ENCODE measurements around the gene BMPR1B.
"Not testable (repeated sequence)": the region's sequence is repeated elsewhere in the genome, so short reads cannot be mapped to it uniquely, and the experiment has no call there.

Gene BMPR1B

DNA sequence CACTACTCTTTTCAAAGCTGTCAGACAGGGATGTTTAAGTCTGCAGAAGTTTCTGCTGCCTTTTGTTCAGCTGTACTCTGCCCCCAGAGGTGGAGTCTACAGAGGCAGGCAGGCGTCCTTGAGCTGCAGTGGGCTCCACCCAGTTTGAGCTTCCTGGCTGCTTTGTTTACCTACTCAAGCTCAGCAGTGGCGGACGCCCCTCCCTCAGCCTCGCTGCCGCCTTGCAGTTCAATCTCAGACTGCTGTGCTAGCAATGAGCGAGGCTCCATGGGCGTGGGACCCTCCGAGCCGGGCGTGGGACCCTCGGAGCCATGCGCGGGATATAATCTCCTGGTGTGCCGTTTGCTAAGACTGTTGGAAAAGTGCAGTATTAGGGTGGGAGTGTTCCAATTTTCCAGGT, 381.7 kb downstream of the BMPR1B start:
- DNase-seq (ENCODE audit: low read depth in 2 of 2), result not testable (repeated sequence)

DNA sequence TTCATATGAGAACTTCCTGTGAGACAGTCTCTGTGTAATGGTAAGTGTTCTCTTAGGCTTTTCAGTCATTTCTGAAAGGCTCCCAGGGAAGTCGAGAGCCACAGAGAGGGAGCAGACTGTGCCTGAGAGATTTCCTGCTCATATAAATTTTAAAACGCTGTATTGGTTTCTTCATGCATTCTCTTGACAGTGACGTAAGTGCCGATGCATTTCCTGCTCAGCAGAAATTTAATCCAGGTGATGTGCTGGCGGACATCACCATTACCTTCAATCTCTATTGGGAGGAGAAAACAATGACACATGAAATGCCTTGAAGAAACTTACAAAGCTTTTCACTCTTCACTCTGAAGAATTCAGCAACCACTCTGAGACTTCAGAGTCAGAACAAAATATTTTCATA, 383.6 kb downstream of the BMPR1B start:
- DNase-seq (ENCODE audit: low read depth in 2 of 2), result no peak

DNA sequence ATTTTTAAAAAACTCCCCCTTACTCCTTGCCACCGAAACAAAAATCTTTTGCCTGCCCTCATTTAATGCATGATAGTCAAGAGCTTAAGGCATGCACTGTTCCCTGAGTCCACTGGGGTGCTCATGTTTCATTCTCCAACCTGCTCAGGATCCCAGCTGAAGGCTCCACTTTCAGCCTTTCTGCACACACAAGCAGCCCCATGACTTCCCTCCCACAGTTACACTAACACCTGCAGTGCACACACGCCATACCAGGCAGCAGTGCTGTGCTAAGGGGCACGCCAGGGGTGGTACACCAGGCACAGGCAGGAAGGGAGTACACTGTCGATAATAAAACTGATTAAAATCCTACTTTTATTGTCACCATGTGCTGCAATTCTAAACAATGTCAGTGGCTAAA, 385.2 kb downstream of the BMPR1B start:
- no peak for DNase-seq (ENCODE audit: low read depth in 2 of 2)

DNA sequence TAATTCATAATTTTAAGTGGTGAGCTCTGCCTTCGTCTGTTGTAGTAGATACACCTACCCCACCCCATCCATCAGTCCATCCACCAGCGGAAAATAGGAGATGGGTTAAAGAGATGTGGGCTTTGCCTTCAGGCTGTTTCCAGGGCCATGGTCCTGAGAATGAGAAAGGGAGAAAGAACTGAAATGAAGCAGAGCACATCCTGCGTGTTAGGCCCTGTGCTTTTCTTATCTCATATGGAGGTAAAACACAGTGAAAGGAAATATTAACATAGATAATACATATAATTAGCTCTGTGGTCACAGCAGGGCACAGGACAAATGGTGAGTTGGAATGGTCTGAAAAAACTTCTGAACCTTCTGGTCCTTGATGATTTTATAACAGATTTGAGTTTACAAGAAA, 393.5 kb downstream of the BMPR1B start:
- DNase-seq (ENCODE audit: low read depth in 2 of 2), result no peak

DNA sequence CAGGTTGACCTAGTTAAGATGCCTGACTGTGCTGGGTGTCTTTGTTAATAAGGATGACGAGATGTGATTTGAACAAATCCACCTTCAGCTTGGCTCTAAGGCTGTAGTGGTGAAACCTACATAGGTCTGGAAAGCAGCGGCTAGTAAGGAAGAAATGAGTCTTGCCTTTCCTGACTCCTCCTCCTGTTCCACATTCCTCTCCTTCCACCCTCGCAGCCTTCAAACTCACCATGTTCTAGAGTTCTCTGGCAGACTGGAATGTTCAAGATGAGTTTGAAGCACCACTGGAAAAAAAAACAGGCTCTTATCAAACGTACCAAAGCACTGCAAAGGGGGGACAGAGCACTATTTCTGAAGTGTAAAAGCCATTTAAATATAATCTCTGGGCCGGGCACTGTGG, 395.4 kb downstream of the BMPR1B start:
- DNase-seq (ENCODE audit: low read depth in 2 of 2), result no peak

DNA sequence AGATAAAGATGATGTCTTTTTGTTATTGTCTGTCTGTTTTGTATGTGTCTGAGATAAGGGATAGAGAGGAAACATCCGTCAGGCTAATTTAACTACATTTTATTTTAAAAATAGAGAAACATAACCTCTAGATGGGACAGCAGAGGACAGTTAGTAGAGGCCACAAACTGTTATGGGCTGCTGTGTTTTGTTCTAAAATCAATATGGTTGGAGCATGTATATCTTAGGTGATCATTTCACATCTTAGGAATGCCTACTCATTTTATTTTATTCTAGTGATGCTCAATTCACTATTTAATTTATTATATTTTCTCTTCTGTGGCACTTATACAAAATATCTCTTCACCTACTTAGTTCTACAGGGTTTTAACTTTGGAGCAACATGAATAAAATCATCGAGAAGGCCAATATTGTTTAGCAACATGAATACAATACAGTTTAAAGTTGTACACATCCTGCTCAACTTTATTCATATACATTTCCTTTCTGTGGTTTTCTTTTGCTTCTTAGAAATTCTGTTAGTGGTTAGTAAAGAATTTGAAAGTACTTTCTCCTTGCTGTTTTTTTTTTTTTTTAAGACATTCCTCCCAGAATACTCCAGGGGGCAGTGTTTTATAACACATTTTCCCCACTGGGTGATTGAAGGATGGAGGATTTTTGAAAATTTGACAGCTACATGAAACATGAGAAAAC, 398.1 kb downstream of the BMPR1B start:
- no peak for DNase-seq (ENCODE audit: low read depth in 2 of 2)

DNA sequence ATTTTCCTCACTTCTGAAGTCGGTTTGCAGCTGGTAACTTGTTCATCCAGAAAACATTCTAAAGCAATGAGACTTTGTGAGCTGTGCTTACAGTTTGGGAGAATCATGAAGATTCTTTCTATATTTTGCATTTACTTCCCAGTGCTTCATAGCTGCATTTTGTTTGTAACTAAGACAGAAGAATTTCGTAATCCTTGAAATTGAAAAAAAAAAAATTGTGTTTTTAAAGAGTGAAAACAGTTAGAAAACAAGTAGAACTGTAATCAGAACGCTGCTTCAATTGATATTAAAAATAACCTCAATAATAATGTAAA, 398.7 kb downstream of the BMPR1B start:
- DNase-seq (ENCODE audit: low read depth in 2 of 2), result no peak

DNA sequence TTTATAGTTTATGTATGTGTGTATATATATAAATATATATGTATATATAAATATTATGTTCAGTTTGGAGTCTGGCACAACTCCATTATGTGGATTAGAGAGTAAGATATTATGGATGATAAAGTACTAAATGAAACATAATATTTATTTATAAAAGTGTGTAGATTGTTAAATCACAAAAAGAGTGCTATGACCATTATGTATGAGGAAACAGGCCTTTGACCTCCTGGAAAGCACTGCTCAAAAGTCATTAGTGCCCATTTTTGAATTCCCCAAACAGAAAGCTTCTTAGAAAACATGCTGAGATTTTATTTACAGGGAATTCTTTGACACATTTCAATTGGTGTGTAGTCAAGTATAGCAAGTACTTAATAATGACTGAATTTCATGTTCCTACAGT, 399.8 kb downstream of the BMPR1B start:
- DNase-seq (ENCODE audit: low read depth in 2 of 2), result no peak

DNA sequence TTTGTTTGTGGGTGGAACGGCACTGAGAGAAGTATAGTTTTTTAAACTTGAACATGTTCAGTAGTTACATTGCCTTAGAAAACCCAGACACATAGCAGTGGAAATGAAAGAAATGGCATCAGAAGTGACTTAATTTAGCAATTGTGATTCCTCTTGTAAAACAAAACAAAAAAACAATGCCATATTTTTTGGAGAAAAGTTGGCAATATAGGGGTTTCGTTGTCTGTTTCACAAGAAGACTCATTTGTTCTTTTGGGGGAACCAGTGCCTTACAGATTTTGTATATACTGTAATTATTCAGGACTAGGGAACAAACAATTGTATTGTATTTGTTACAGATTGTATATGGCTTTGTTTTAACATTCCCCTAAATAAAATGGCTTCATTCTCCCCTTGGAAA, 400.3 kb downstream of the BMPR1B start:
- DNase-seq (ENCODE audit: low read depth in 2 of 2), result no peak

DNA sequence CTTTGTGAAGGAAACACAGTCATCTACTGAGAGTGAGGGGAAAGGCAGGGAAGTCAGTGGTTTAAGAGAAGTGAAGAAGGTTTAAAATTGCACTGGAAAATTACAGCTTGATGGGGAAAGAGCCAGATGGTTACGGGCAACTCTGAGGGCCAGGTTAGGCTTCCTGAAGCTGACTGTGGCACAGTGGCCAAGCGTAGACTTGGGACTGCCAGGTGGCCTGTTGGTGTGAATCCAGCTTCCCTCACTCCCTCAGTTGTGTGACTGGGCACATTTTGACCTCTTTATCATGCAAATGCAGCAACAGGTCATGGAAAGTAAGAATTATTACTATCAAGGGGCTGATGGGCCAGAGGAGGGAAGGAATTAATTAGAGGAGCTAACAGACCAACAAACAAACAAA, 400.9 kb downstream of the BMPR1B start:
- DNase-seq (ENCODE audit: low read depth in 2 of 2), result no peak

DNA sequence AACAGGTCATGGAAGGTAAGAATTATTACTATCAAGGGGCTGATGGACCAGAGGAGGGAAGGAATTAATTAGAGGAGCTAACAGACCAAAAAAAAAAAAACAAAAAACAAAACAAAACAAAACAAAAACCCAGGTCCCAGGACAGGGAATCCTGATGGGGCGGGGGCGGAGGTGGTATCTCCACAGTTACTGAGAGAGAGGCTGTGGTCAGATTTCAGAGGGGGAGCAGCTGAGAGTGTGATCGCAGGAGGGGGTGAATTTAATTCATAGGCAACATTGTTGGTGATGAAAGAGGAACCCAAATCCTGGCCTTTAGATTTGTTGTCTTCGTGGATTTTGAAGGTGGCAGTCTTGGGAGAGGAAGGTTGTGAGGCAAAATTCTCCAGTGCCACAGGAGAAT, 401.6 kb downstream of the BMPR1B start:
- DNase-seq (ENCODE audit: low read depth in 2 of 2), result no peak

DNA sequence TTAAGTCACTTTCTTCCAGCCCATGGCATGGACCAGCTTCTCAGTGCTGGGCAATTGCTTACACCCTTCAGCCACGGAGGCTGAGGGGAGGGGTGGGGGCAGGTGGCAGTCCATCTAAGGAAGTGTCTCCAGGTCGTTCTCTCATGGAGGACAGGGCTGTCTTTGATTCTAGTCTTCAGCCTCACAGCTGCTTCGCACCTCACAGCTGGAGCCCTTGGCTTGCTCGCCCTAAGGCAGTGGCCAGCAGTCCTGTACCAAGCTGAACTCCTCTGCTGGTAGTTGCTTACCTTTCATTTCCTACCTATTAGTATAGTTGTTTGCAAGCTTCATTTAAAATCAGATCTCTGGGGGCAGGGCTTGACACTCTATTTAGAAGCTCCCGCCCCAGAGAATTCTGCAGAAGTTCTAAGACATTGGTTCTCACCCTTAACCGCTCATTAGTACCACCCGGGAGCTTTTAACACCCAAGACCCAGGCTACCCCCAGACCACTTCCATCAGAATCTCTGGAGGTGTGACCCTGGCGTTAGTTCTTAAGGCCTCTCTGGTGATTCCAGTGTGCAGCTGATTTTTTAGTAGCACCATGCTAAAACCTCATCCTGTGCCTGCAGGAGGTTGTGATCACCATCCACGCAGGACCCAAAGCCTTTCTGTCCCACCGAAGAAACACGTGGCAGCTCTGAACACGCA, 404.2 kb downstream of the BMPR1B start:
- DNase-seq (ENCODE audit: low read depth in 2 of 2), result no peak

DNA sequence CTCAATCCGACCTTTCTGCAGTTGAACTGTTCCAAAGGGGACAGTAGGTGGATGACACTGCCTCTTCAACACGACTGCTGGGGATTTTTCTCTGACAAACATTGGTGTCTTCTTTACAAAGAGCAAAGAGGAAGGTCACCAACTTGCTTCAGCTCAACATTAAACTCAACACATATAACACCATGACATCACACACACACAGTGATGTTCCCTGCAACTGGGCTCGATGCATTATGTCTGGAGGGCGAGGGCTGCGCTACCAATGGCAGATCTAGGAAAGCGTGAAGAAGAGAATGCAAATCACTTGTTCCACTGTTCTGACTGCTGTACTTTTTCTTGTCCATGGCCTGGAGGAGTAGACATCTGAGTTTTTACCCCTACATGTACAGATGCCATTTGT, 405.1 kb downstream of the BMPR1B start:
- no peak for DNase-seq (ENCODE audit: low read depth in 2 of 2)

DNA sequence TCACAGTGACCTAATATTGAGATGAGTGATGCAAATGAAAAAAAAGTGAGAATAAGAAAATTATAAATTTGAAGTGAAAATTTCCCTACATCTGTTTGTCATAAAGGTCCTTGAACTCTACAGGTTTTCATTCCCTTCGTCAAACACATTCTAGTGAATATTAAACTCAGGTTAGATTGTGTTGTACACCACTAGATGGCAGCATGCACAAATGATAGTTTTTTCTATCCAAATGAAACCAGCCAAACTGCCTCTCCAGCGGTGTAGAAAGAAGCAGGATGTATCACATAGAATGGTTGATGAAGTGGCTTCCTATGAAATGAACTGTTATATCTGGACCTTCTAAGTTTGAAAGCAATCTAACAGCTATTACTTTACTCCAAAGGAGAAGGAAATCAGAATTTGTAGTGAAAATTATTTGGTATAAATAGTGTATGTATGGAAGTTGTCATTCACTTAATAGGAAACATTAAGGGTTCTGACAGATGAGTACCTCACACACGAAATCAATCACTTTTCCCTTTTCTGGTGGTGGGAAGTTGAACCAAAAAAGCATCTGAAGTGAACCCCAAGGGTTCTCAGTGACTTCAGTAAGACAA, 408.3 kb downstream of the BMPR1B start:
- DNase-seq (ENCODE audit: low read depth in 2 of 2), result no peak

DNA sequence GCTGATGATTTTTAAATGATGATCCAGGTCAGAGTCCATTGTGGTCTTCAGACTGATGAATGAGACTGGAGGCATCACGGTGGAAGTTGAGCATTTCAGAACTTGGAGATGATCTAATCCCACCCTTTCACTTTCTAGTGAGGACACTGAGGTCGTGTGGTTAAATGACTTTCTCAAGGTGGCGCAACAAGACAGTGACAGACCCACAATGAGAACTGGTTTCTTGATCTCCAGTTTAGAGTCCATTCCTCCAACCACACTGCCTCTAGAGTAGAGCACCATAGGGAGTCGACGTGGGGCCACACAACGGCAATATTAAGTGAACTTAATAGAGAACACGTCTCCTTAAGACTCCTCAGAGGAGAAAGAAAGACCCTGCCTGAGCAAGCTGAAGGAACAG, 410.1 kb downstream of the BMPR1B start:
- DNase-seq (ENCODE audit: low read depth in 2 of 2), result no peak

DNA sequence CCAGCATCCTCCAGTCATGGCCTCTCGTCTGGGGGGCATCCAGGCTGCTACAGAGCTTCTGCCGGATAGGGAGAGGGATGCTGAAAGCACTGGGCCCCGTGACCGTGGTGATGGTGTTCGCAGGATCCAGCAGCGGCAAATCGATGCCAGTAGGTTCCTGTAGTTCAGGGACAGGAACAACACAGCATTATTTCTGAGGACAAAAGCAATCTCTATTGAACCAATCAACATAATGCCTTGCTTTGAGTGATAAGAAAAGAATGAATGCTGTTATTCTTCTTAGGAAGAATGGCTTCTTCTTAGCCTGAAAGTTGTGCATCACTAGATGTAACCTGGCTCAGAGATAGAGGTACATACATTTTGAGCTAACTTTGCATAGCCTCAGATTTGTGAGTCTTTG, 412.4 kb downstream of the BMPR1B start:
- no peak for DNase-seq (ENCODE audit: low read depth in 2 of 2)

DNA sequence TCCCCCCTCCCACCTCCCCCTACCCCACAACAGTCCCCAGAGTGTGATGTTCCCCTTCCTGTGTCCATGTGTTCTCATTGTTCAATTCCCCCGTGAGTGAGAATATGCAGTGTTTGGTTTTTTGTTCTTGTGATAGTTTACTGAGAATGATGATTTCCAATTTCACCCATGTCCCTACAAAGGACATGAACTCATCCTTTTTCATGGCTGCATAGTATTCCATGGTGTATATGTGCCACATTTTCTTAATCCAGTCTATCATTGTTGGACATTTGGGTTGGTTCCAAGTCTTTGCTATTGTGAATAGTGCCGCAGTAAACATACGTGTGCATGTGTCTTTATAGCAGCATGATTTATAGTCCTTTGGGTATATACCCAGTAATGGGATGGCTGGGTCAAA, 413.6 kb downstream of the BMPR1B start:
- not testable (repeated sequence) for DNase-seq (ENCODE audit: low read depth in 2 of 2)

DNA sequence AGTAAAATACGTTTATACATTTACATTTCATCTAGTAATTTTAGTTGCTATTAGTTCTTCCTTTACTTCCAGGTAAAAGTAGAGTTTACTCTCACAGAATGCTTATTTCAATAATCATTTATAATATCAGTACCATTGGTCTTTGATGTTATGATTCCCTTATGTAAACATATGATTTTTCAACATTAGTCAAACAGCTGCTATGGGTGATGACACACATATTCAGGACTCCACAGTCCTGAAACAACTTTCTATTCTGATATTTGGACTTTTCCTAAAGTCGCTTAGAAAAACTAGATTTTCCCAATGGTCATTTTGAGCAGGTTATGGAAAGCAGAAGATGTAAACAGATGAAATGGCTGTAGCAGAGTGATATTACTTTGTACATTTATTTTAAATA, 421.2 kb downstream of the BMPR1B start:
- DNase-seq (ENCODE audit: low read depth in 2 of 2), result no peak

DNA sequence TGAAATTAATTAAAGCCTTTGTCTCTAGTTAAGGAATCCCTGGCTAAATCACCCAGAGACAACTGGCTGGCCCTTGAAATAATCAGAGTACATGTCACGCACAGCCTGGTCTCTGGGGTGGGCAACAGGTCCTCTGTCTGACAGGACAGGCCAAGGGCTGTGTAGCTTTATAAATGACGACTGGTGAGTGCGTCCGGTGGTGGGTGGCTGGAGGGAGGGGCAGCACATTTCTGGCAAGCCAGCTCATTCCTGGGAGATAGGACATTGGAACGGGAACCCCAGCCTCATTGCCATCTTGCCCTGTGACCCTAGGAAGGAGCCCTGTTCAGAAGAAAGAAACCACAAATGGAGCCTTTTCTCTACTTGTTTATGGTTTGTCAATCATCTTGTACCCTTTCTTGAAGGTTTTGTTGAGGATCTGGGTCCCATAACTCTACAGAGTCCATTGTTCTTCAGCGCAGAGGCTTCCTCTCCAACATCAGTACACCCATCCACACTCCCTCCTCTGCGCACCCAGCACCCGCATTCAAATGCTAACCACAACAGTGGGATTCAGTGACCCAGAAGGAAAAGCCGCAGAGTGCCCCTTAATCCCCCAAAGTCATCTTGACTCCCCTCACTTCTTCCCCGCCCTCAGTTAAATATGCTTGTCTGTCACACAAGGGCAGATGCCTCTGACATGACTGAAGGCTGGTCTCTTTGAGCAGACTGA, 422.9 kb downstream of the BMPR1B start:
- DNase-seq (ENCODE audit: low read depth in 2 of 2), result no peak

DNA sequence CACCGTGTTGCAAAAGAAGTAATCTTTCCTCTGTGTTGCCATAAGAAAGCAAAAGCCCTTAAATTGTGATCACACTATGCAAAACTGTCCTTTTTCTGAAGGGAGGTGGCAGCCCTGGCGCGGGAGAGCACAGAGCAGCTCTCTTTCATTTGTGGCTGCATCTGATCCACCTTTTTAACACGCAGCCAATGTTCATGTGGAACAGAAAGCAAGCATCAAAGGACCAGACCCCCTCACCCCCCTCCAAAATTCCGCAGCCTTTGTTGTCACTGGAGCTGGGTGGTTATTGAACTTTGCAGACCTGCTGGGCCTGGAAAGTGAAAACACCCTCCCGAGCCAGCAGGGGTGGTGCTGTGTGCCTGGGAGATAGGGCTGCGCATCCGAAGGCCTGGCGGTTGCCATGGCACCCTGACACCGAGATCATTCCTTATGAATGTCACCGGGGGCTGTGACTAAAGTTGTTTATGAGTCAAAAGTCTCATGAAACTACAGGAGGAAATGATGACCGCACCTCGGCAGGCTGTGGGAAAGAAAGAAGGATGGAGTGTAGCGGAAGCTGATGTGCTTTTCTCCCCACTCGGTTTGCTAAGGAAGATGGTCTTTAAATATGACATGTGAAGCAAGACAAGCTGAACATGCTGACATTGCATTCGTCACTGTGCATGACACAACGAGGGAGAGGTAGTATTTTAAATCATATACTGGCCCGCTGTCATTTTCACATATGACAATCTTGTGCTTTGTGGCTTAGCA, 423.7 kb downstream of the BMPR1B start:
- no peak for DNase-seq (ENCODE audit: low read depth in 2 of 2)

DNA sequence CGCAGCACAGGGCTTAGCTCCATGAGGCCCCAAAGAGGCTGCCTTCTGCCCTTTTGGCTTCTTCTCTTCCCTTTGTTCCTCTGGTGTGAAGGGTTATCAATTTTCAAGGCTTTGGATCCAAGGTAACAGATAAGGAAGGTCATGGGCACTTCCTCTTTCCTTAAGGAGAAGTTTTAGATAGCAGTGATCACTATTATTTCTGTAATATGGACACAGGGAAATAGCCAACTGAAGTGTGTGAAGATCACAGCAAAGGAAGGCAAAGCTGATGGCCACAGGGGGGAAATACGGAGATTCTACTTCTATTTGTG, 424.2 kb downstream of the BMPR1B start:
- no peak for DNase-seq (ENCODE audit: low read depth in 2 of 2)

DNA sequence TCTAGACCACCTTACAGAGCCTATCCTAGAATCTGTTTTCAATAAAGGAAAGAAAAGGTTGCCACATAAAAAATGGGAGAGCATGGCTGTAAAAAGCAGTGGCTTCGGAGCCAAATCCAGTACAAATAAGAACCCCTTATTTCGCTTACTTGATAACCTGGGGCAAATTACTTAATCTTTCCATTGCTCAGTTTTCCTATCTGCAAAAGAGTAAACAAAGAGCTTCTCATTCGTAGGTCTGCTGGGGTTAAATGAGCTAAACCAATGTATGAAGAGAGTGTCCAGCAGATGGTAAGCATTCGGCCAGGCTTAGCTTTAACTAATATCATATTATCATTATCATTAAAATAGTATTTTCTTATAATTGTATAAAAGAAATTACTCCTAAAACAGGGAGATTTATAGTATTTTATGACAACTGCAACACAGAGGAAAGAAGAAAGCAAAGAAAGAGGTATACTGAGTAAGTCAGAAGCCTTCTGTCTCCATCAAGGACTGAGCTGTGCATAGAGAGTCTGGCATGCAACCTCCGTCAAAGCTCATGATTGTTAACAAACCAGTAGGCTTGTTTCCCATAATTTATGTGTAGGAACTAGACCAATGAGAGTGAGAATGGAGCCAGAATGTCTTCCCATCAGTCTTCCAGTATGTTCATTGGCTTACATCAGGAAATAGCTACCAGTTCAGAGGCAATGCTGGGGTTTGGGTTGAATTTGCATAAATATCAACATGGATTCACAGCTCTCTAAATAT, 426.1 kb downstream of the BMPR1B start:
- no peak for DNase-seq (ENCODE audit: low read depth in 2 of 2)

All from stimulated activated CD4-positive, alpha-beta T cell treated with anti-CD3 and anti-CD28 coated beads, Interleukin-12 subunit alpha, Interleukin-12 subunit beta, amount 100 ng/mL, for 24 hours (primary cell).